K562 (cell line): Measurements from ENCODE around the gene RABEPK. TPM values are rescaled to one million over a fixed set of nuclear protein-coding genes. Genes with fewer than 3 reads are reported as not detected.

Experiments used
- CCNT2 ChIP-seq: IDR thresholded peaks from 2 replicates; pipeline ENCODE4 v1.6.1; 2011; ENCODE audit warnings: borderline replicate concordance, low read depth, mild to moderate bottlenecking, moderate library complexity, mixed read lengths, low read length; ENCODE audit not compliant: insufficient read length; ENCODE audit errors: extremely low read depth
- CHCHD3 ChIP-seq: fragments of 250-450 bp; sonication (Bioruptor Pico); IDR thresholded peaks from 2 replicates; pipeline ENCODE4 v2.1.2; 2022; ENCODE audit warnings: mild to moderate bottlenecking
- HNRNPLL ChIP-seq: fragments of 200-400 bp; formaldehyde crosslinking; IDR thresholded peaks from 2 replicates; pipeline ENCODE4 v1.6.1; 2017; ENCODE audit warnings: low read length, low read depth, mild to moderate bottlenecking; ENCODE audit not compliant: poor library complexity, severe bottlenecking
- MEIS2 ChIP-seq: fragments of 450-650 bp; IDR thresholded peaks from 2 replicates; pipeline ENCODE4 v1.6.1; 2014; ENCODE audit warnings: mild to moderate bottlenecking; ENCODE audit not compliant: partially characterized antibody
- MYC ChIP-seq, 2 experiments: fragments of 250-450 bp in 1 of 2; sonication (Bioruptor Pico) in 1 of 2; IDR thresholded peaks; 2 replicates each; pipeline versions ENCODE4 v1.5.1 to v1.6.1; 2012 to 2021; ENCODE audit warnings: low read depth in 2 of 2, borderline replicate concordance in 1 of 2, improper control_type of control experiment in 1 of 2, low read length in 1 of 2, mild to moderate bottlenecking in 1 of 2, moderate library complexity in 1 of 2
- NKRF ChIP-seq: fragments of 450-650 bp; IDR thresholded peaks from 2 replicates; pipeline ENCODE4 v1.6.1; 2016; ENCODE audit warnings: borderline replicate concordance
- RBM25 ChIP-seq: fragments of 200-400 bp; formaldehyde crosslinking; IDR thresholded peaks from 2 replicates; pipeline ENCODE4 v1.6.1; 2018; ENCODE audit warnings: low read length, low read depth, moderate library complexity; ENCODE audit not compliant: severe bottlenecking
- TCF7 ChIP-seq: sonication (generic); IDR thresholded peaks from 2 replicates; pipeline ENCODE4 v1.6.1; 2016; ENCODE audit warnings: antibody characterized with exemption, borderline replicate concordance
- VEZF1 ChIP-seq: fragments of 200-800 bp; sonication (Bioruptor generic); IDR thresholded peaks from 2 replicates; pipeline ENCODE4 v1.6.1; 2017; ENCODE audit warnings: missing genetic modification characterization, missing compliant biosample characterization
- ZNF263 ChIP-seq: sonication (generic); formaldehyde crosslinking; IDR thresholded peaks from 2 replicates; pipeline ENCODE4 v1.8.0; 2022; ENCODE audit warnings: mild to moderate bottlenecking, missing genetic modification reagents, borderline replicate concordance
- ZNF444 ChIP-seq: fragments of 250-450 bp; sonication (Bioruptor Pico); IDR thresholded peaks from 2 replicates; pipeline ENCODE4 v1.4.0; 2020; ENCODE audit warnings: mild to moderate bottlenecking, moderate library complexity
- ZNF511 ChIP-seq: sonication (generic); formaldehyde crosslinking; IDR thresholded peaks from 2 replicates; pipeline ENCODE4 v1.8.0; 2022; ENCODE audit warnings: mild to moderate bottlenecking, missing genetic modification reagents
- ZNF717 ChIP-seq: fragments of 250-450 bp; sonication (Bioruptor Pico); IDR thresholded peaks from 2 replicates; pipeline ENCODE4 v1.5.0; 2021
- polyA plus RNA-seq, 8 experiments: library from polyadenylated mRNA; depleted of rRNA in 4 of 8; stranded (reverse) in 5 of 8; unstranded in 3 of 8; fragments of >200 nt; fragmentation: Nextera tagmentation in 2 of 8; fragmentation: Illumina TruSeq in 1 of 8; extraction: Ambion mirVana in 2 of 8; extraction: Trizol in 1 of 8; gene quantifications; 2 replicates each; pipeline versions ENCODE4 v1.2.1 to v1.2.3, GENCODE V29; 2011 to 2014; ENCODE audit warnings: inconsistent platforms in 1 of 8, missing spikeins in 1 of 8
- total RNA-seq, 7 experiments: library from RNA; depleted of rRNA in 6 of 7; stranded (reverse); fragments of >200 nt in 6 of 7; fragmentation: Illumina TruSeq in 2 of 7; extraction: Trizol in 2 of 7; gene quantifications; 2 replicates each; pipeline versions ENCODE4 v1.2.1 to v1.2.3, GENCODE V29; 2011 to 2021; ENCODE audit warnings: low replicate concordance in 1 of 7

RABEPK gene
- total and polyA plus RNA-seq, 9 of the 15 experiments (the other 6 are each of a cell fraction or from before 2014, with no cell fraction given) = 38.3 to 113 (median 52.8) TPM

- peak; percentile 76 for TF ChIP-seq VEZF1 (CRISPR knock-in tag)
- peak; percentile 53 for TF ChIP-seq HNRNPLL
- TF ChIP-seq RBM25 = no peak
- TF ChIP-seq MEIS2 = peak; percentile 50
- TF ChIP-seq ZNF444 (CRISPR knock-in tag) = no peak
- peak; percentile 59 for TF ChIP-seq CCNT2
- no peak for TF ChIP-seq ZNF717 (CRISPR knock-in tag)
- TF ChIP-seq ZNF263 (CRISPR knock-in tag) = 0 out of 2 replicates have a peak, but pooled peaks have one; percentile 21
- no peak for TF ChIP-seq TCF7
- no peak for TF ChIP-seq CHCHD3
- TF ChIP-seq MYC (IDR thresholded peaks at IDR 0.05; ENCODE audit: low read depth, low read length) = peak; percentile 94
- TF ChIP-seq MYC (CRISPR knock-in tag; IDR thresholded peaks at IDR 0.05; ENCODE audit: borderline replicate concordance, low read depth) = peak; percentile 67; the same call in 1 of the 2 replicates
- peak; percentile 97 for TF ChIP-seq NKRF
- peak; percentile 60; the same call in 1 of the 2 replicates for TF ChIP-seq ZNF511 (CRISPR knock-in tag)
Observed at GRCh38 chr9:125200216-125201047, at the start of gene RABEPK (continued).
